Measurements from ENCODE around the gene IVD. TPM values are rescaled to one million over a fixed set of nuclear protein-coding genes. Genes with fewer than 3 reads are reported as not detected.
A peak's percentile ranks its signal among the peaks of the same experiment; 100 is the strongest.

The IVD gene
- total RNA-seq, 1 experiment from 2014 or later: 28.6 TPM

- DNase-seq: no peak
- Histone ChIP-seq H3K36me3 (replicated peaks; ENCODE audit: control insufficient read depth, insufficient read depth, low read length) (no peaks in the 10 kb centered on the region), H3K4me3 (ENCODE audit: insufficient read depth, low read depth, low read length) (no peak overlapping the region; the same call in 1 of the 2 replicates), H3K27me3 (ENCODE audit: control insufficient read depth, insufficient read depth, low read length) (peaks cover 17% of the 10 kb centered on the region)
Observed at GRCh38 chr15:40367371-40367685, 38.3 kb upstream of the IVD start.

DNA sequence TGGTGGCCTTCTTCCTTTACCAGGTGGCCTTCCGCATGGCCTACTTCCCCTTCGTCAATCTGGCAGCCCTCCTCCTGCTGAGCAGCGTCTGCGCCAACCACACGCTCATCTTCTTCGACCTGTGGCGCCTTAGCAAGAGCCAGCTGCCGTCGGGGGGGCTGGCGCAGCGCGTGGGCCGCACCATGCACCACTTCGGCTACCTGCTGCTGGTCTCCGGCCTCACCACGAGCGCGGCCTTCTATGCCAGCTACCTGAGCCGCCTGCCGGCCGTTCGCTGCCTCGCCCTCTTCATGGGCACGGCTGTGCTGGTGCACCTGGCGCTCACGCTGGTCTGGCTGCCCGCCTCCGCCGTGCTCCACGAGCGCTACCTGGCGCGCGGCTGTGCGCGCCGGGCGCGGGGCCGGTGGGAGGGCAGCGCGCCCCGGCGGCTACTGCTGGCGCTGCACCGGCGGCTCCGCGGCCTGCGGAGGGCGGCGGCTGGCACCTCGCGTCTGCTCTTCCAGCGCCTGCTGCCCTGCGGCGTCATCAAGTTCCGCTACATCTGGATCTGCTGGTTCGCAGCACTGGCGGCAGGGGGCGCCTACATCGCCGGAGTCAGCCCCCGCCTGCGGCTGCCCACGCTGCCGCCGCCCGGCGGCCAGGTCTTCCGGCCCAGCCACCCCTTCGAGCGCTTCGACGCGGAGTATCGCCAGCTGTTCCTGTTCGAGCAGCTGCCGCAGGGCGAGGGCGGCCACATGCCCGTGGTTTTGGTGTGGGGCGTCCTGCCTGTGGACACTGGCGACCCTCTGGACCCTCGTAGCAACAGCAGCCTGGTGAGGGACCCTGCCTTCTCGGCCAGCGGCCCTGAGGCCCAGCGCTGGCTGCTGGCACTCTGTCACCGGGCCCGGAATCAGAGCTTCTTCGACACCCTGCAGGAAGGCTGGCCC lies 37.6 kb upstream of the IVD start:
- Histone ChIP-seq H3K36me3 (replicated peaks; ENCODE audit: control insufficient read depth, insufficient read depth, low read length) (no peaks in the 10 kb centered on the region), H3K4me3 (ENCODE audit: insufficient read depth, low read depth, low read length) (peak overlapping the region; percentile 29), H3K27me3 (ENCODE audit: control insufficient read depth, insufficient read depth, low read length) (peaks cover 17% of the 10 kb centered on the region)
- DNase-seq: peak; percentile 98

GRCh38 chr15:40368719-40369473 lies 36.7 kb upstream of the IVD start:
- DNase-seq: no peak
- Histone ChIP-seq H3K36me3 (replicated peaks; ENCODE audit: control insufficient read depth, insufficient read depth, low read length) (no peaks in the 10 kb centered on the region), H3K27me3 (ENCODE audit: control insufficient read depth, insufficient read depth, low read length) (peaks cover 17% of the 10 kb centered on the region), H3K4me3 (ENCODE audit: insufficient read depth, low read depth, low read length) (no peak overlapping the region)

- Histone ChIP-seq H3K36me3 (replicated peaks; ENCODE audit: control insufficient read depth, insufficient read depth, low read length) (no peaks in the 10 kb centered on the region), H3K4me3 (ENCODE audit: insufficient read depth, low read depth, low read length) (no peak overlapping the region), H3K27me3 (ENCODE audit: control insufficient read depth, insufficient read depth, low read length) (peaks cover 17% of the 10 kb centered on the region)
- no peak for DNase-seq
Observed at GRCh38 chr15:40369474-40369869, 36.1 kb upstream of the IVD start.

DNA sequence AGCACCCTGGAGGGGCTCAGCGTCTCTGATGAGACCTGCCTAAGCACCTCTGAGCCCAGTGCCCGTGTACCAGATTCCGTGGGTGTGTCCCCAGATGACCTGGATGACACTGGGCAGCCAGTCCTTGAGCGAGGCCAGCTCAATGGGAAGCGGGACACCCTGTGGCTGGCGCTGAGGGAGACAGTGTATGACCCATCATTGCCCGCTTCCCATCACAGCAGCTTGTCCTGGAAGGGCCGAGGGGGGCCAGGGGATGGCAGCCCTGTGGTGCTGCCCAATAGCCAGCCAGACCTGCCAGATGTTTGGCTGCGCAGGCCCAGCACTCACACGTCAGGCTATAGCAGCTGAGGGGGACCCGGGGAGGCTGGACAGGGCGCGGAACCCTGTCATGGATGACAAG lies 35.6 kb upstream of the IVD start:
- no peak for DNase-seq
- Histone ChIP-seq H3K4me3 (ENCODE audit: insufficient read depth, low read depth, low read length) (no peak overlapping the region), H3K27me3 (ENCODE audit: control insufficient read depth, insufficient read depth, low read length) (peaks cover 17% of the 10 kb centered on the region), H3K36me3 (replicated peaks; ENCODE audit: control insufficient read depth, insufficient read depth, low read length) (no peaks in the 10 kb centered on the region)

GRCh38 chr15:40372981-40373380 lies 32.6 kb upstream of the IVD start:
- H3K36me3 ChIP-seq (replicated peaks; ENCODE audit: control insufficient read depth, insufficient read depth, low read length): no peaks in the 10 kb centered on the region
- H3K4me3 ChIP-seq (ENCODE audit: insufficient read depth, low read depth, low read length): no peak overlapping the region
- DNase-seq: no peak
- H3K27me3 ChIP-seq (ENCODE audit: control insufficient read depth, insufficient read depth, low read length): peaks cover 8% of the 10 kb centered on the region

DNA sequence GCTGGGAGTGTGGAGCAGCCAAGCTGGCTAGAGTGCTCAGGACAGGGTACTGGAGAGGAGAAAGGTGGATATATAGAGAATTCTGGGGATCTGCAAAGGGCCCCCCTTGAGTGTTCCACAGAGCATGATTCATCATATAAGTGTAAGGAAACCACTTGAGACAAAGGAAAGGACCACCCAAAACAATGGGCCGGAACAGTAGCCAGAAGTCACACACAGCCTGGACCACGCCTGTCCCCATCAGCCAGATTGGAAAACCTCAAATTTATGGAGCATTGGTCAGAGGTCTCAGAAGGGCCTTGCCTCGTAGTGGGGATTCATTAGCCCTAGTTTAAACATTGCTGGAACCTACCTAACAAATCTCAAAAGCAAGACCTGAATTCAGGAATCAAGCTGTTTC lies 28.0 kb upstream of the IVD start:
- Histone ChIP-seq H3K4me3 (ENCODE audit: insufficient read depth, low read depth, low read length) (no peak overlapping the region), H3K27me3 (ENCODE audit: control insufficient read depth, insufficient read depth, low read length) (no peaks in the 10 kb centered on the region), H3K36me3 (replicated peaks; ENCODE audit: control insufficient read depth, insufficient read depth, low read length) (no peaks in the 10 kb centered on the region)
- DNase-seq: no peak

- Histone ChIP-seq H3K4me3 (ENCODE audit: insufficient read depth, low read depth, low read length) (no peak overlapping the region), H3K27me3 (ENCODE audit: control insufficient read depth, insufficient read depth, low read length) (no peaks in the 10 kb centered on the region), H3K36me3 (replicated peaks; ENCODE audit: control insufficient read depth, insufficient read depth, low read length) (peaks cover 2% of the 10 kb centered on the region; the same call in 1 of the 2 replicates)
- no peak for DNase-seq
Observed at GRCh38 chr15:40379374-40379773, 26.2 kb upstream of the IVD start.

DNA sequence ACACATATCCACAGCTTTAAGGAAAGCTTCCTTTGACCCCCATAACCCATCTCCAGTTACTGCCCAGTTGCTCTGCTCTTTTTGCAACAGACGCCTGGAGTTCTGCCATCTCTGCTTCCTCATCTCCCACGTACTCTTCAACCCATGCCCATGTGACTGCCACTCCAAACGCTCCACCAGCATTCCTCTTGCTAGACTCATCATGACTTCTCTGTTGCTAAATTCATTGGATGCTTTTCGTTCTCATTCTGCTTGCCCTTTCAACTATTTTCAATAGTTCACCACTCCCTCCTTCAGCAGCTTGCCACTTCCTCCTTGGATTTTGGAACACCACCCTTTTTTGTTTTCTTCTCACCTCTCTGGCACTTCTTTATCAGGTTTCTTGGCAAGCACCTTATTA lies 25.7 kb upstream of the IVD start:
- H3K27me3 ChIP-seq (ENCODE audit: control insufficient read depth, insufficient read depth, low read length): no peaks in the 10 kb centered on the region
- DNase-seq: no peak
- peaks cover 2% of the 10 kb centered on the region for H3K36me3 ChIP-seq (replicated peaks; ENCODE audit: control insufficient read depth, insufficient read depth, low read length)
- H3K4me3 ChIP-seq (ENCODE audit: insufficient read depth, low read depth, low read length): no peak overlapping the region

DNA sequence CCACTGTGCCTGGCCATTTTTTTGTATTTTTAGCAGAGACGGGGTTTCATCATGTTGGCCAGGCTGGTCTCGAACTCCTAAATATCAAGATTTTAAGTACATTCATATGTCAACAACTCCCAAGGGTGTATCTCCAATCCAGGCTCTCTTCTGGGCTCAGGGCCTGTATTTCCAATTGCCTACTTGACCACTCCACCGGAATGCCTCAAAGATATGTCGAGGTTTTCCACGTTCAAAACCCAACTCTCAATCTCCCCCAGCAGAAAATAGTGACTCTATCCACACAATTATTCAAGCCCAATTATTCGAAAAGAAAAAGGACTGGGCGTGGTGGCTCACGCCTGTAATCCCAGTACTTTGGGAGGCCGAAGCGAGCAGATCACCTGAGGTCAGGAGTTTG lies 25.0 kb upstream of the IVD start:
- Histone ChIP-seq H3K4me3 (ENCODE audit: insufficient read depth, low read depth, low read length) (no peak overlapping the region), H3K27me3 (ENCODE audit: control insufficient read depth, insufficient read depth, low read length) (no peaks in the 10 kb centered on the region), H3K36me3 (replicated peaks; ENCODE audit: control insufficient read depth, insufficient read depth, low read length) (peaks cover 6% of the 10 kb centered on the region)
- no peak for DNase-seq

GRCh38 chr15:40381818-40382529 lies 23.6 kb upstream of the IVD start:
- H3K27me3 ChIP-seq (ENCODE audit: control insufficient read depth, insufficient read depth, low read length): no peaks in the 10 kb centered on the region
- H3K4me3 ChIP-seq (ENCODE audit: insufficient read depth, low read depth, low read length): no peak overlapping the region
- DNase-seq: no peak
- H3K36me3 ChIP-seq (replicated peaks; ENCODE audit: control insufficient read depth, insufficient read depth, low read length): peaks cover 15% of the 10 kb centered on the region

- peak; percentile 96 for DNase-seq
- Histone ChIP-seq H3K27me3 (ENCODE audit: control insufficient read depth, insufficient read depth, low read length) (no peaks in the 10 kb centered on the region), H3K36me3 (replicated peaks; ENCODE audit: control insufficient read depth, insufficient read depth, low read length) (peaks cover 23% of the 10 kb centered on the region), H3K4me3 (ENCODE audit: insufficient read depth, low read depth, low read length) (peak within 1 kb of the TSS; percentile 98)
Observed at GRCh38 chr15:40382580-40383456, 22.8 kb upstream of the IVD start, which contains the start of gene KNSTRN. Gene KNSTRN (plus strand): TSS chr15:40382721. CDS start chr15:40382836, 115 bp downstream.

GRCh38 chr15:40386480-40386879 lies 19.1 kb upstream of the IVD start:
- Histone ChIP-seq H3K4me3 (ENCODE audit: insufficient read depth, low read depth, low read length) (no peak overlapping the region), H3K36me3 (replicated peaks; ENCODE audit: control insufficient read depth, insufficient read depth, low read length) (peaks cover 40% of the 10 kb centered on the region), H3K27me3 (ENCODE audit: control insufficient read depth, insufficient read depth, low read length) (no peaks in the 10 kb centered on the region)
- DNase-seq: no peak
